Activated T-helper 2 cell treated with anti-CD3 and anti-CD28 coated beads, Interferon-gamma antibody, Interleukin-2, Interleukin-4, amounts not matched to agents 10 μg/mL and 5 μg/mL and 100 μg/mL, durations not matched to agents 14 hours and 24 hours and 36 hours (primary cell): Measurements from ENCODE around the gene FRS3. TPM values are rescaled to one million over a fixed set of nuclear protein-coding genes. Genes with fewer than 3 reads are reported as not detected.

Experiments used
- DNase-seq: peaks from one replicate; pipeline ENCODE4 v3.0.0; 2021; ENCODE audit warnings: low spot score
- H3K27ac Mint-ChIP-seq: one replicate; pipeline ENCODE4 v1.8.0; 2021; ENCODE audit warnings: mixed read lengths
- H3K27me3 Mint-ChIP-seq: one replicate; pipeline ENCODE4 v1.8.0; 2021; ENCODE audit warnings: low read depth, mixed read lengths
- H3K36me3 Mint-ChIP-seq: one replicate; pipeline ENCODE4 v1.8.0; 2021; ENCODE audit warnings: low read depth, mixed read lengths
- H3K4me1 Mint-ChIP-seq: one replicate; pipeline ENCODE4 v1.8.0; 2021; ENCODE audit warnings: low read depth, mixed read lengths
- H3K4me3 Mint-ChIP-seq: one replicate; pipeline ENCODE4 v1.8.0; 2021; ENCODE audit warnings: low read depth, mild to moderate bottlenecking, moderate library complexity, mixed read lengths
- H3K9me3 Mint-ChIP-seq: one replicate; pipeline ENCODE4 v1.8.0; 2021; ENCODE audit warnings: mixed read lengths
- intact Hi-C: fragments of 100-400 bp; cut with micrococcal nuclease; formaldehyde crosslinking; loops from one replicate; pipeline ENCODE4 v1.15.1; 2023
- total RNA-seq: library from RNA; stranded (reverse); gene quantifications from 2 replicates; pipeline ENCODE4 v1.2.3, GENCODE V29; 2022

FRS3 gene
- total RNA-seq, 1 donor from 2014 or later: 5.8 TPM

DNA sequence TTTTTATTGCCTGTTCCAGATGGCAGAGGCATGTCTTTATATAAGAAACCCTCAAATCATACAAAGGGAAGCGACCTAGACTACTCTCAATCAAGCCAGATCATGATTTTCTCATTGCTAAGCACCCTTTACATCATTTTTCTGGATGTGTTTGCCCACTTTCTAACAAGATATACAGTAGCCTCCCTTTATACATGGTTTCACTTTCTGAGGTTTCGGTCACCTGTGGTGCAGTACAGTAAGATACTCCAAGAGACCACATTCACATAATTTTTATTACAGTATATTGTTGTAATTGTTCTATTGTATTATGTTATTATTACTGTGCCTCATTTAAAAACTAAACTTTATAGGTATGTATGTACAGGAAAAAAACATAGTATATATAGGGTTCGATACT, 31.4 kb upstream of the FRS3 start:
- no peak overlapping the region for H3K27ac Mint-ChIP-seq
- no peak overlapping the region for H3K4me3 Mint-ChIP-seq
- H3K36me3 Mint-ChIP-seq: no peaks in the 10 kb centered on the region
- H3K9me3 Mint-ChIP-seq: no peaks in the 10 kb centered on the region
- H3K27me3 Mint-ChIP-seq: no peaks in the 10 kb centered on the region
- DNase-seq: no peak
- H3K4me1 Mint-ChIP-seq: peaks cover 2% of the 10 kb centered on the region
- intact Hi-C loops: no loop called here

DNA sequence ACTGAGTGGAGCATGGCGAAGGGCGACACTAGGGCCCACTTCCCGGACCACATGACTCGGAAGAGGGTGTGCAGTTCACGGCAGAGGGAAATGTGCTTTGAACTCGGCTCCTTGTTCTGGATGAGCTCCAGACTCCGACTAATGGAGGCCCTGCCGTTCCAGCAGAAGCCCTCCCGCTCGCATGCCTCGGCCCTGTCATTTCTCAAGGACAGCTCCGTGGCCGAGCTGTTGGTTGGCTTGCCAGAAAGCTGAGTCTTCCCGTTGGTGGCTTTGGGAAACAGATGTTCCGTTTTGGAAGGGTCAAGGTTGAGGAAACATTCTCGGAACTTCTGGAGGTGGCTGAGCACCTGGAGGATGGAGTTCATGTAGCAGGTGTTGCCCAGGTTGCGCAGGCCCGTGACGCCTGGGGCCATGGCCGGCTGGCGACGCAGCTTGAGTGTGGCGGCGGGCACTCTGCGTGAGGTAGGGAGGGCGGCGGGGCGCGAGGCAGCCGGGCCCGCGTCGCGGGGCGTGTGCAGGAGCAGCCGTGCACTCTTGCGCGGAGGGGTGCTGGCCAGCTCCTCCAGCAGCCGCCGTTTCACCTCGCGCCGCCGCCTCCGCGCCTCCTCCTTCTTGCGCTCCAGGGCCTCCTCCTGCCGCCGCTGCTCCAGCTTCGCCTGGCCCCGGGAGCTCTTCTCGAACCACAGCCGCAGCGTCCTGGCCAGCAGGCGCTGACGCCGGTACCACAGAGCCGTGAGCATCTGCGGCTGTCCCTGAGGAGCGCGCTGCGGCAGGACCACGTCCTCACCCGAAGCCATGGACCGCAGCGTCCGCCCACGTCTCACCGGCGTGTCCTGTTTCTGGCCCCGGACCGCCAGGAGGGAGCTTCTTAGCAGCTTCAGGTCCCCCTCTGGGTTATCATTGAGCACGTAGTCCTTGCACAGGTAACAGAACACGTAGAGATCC, 26.4 kb upstream of the FRS3 start:
- Mint-ChIP-seq H3K27me3 (no peaks in the 10 kb centered on the region), H3K4me1 (no peaks in the 10 kb centered on the region), H3K36me3 (no peaks in the 10 kb centered on the region), H3K4me3 (no peak overlapping the region), H3K27ac (no peak overlapping the region), H3K9me3 (no peaks in the 10 kb centered on the region)
- intact Hi-C loops: no loop called here
- no peak for DNase-seq

DNA sequence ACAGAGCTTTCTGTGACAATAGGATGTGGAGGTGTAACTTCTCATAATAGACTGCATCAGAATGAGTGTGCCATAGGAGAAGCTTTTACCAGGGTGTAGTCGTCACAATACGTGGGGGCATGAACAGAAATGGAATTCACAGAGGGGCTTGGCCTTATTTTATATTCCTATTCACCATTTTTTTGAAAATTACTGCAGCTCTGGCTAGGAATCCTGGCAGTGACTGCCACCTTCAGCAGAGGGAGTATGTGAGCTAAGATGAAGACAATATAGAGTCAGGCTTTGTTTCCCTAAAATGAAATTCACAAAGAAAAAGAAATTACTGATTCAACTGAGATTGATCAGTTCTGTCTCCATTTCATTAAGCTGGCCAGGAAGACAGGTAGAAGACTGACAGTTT, 21.7 kb upstream of the FRS3 start:
- Mint-ChIP-seq H3K4me1 (peaks cover 2% of the 10 kb centered on the region), H3K4me3 (no peak overlapping the region), H3K36me3 (peaks cover 6% of the 10 kb centered on the region), H3K27ac (no peak overlapping the region), H3K27me3 (no peaks in the 10 kb centered on the region), H3K9me3 (no peaks in the 10 kb centered on the region)
- DNase-seq: no peak
- intact Hi-C loops: no loop called here

DNA sequence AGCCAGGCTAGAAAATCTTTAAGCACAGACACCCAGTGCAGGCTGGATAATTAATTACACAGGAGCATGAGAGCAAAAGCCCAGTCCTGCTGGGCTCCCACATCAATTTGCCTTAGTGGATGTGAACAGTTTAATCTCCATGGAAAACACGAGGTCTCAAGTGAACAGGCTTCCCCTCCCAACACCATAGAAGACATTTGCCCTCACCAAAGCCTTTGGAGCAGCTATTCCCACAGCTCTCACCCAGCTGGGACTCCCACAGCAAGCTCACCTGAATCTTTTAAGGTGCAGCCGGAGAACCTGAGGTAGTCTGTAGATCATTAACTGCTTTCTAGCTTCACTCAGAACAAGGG, 19.8 kb upstream of the FRS3 start:
- intact Hi-C loops: no loop called here
- no peak for DNase-seq
- Mint-ChIP-seq H3K27ac (no peak overlapping the region), H3K36me3 (peaks cover 6% of the 10 kb centered on the region), H3K27me3 (no peaks in the 10 kb centered on the region), H3K9me3 (no peaks in the 10 kb centered on the region), H3K4me1 (peaks cover 3% of the 10 kb centered on the region), H3K4me3 (no peak overlapping the region)

DNA sequence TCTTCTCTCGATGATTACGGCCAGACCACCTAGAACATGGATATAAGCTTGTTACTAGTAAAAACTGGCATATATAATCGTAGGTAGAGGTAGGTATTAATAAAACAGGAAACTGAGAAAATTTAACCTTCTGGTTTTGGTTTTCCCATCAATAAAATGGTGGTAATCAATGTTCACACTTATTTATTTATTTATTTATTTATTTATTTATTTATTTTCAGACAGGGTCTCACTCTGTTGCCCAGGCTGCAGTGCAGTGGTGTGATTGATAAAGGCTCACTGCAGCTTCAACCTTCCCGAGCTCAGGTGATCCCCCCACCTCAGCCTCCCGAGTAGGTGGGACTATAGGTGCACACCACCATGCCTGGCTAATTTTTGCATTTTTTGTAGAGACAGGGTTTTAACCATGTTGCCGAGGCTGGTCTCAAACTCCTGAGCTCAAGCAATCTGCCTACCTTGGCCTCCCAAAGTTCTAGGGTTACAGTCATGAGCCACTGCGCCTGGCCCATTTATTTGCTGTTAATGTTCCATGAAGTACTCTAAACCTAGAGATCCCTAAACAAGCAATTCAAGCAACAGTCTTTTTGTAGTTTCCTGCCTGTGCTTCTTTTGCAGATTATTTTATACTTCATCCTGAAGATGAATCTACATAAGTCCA, 19.3 kb upstream of the FRS3 start:
- H3K36me3 Mint-ChIP-seq: peaks cover 6% of the 10 kb centered on the region
- H3K27ac Mint-ChIP-seq: no peak overlapping the region
- no peaks in the 10 kb centered on the region for H3K9me3 Mint-ChIP-seq
- peaks cover 3% of the 10 kb centered on the region for H3K4me1 Mint-ChIP-seq
- no peak overlapping the region for H3K4me3 Mint-ChIP-seq
- H3K27me3 Mint-ChIP-seq: no peaks in the 10 kb centered on the region
- intact Hi-C loops: no loop called here
- no peak for DNase-seq

DNA sequence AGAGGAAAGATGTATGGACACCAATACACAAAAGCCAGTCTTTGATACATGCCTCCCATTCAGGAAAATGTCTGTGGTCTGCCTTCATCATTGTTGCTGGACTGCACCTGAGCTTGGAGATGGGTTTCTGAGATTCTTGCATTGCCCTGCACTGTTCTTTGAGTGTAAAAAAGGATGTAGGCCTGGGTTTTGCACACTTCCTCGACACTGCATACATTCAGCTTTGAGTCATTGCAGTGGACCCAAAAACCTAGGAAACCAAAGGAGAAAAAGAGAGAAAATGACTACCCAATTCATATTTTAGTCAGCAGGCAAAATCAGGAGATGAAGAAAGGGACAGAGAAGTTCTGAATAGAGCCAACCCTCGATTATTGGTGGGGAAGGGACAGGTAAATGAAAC, 16.8 kb upstream of the FRS3 start:
- Mint-ChIP-seq H3K36me3 (peaks cover 21% of the 10 kb centered on the region), H3K4me1 (peaks cover 3% of the 10 kb centered on the region), H3K9me3 (no peaks in the 10 kb centered on the region), H3K27me3 (no peaks in the 10 kb centered on the region), H3K27ac (no peak overlapping the region), H3K4me3 (no peak overlapping the region)
- DNase-seq: no peak
- intact Hi-C loops: no loop called here

DNA sequence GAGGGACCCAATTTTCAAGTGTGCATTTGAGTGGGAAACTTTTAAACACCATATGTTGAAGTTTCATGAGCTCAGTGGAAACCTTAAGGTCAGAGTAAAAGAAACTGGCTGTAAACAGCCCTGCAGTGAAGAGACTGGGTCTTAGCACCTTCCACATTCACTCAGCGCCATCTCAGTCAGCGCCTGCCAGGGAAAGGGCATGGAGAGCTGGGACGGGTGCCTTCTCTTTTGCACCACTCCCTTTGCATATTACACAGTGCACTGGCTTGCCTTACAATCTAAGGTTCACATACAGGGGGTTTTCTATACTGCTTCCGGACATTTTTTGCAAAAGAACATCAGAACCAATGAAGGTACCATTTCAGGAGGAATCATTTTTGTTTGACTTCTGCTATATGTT, 12.3 kb upstream of the FRS3 start:
- no peak for DNase-seq
- Mint-ChIP-seq H3K4me1 (peaks cover 18% of the 10 kb centered on the region), H3K27ac (no peak overlapping the region), H3K9me3 (no peaks in the 10 kb centered on the region), H3K27me3 (no peaks in the 10 kb centered on the region), H3K4me3 (no peak overlapping the region), H3K36me3 (peaks cover 44% of the 10 kb centered on the region)
- intact Hi-C loops: no loop called here

DNA sequence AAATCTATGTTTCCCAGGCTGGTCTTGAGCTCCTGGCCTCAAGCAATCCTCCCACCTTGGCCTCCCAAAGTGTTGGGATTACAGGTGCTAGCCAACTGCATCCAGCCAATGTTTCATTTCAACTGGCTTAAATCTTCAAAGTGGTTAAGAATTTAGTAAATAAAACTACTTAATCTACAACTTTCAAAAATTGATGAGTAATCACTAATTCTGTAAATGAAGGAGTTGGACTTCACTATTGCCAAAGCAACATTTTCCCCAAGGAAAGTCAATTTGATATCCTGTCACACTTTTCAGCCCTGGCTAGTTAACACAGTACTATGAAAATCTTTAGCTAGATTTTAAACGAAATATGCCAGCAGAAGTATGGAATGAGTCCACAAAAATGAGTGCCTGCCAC, 11.6 kb upstream of the FRS3 start:
- intact Hi-C loops: no loop called here
- Mint-ChIP-seq H3K9me3 (no peaks in the 10 kb centered on the region), H3K36me3 (peaks cover 41% of the 10 kb centered on the region), H3K4me3 (no peak overlapping the region), H3K4me1 (peaks cover 15% of the 10 kb centered on the region), H3K27ac (no peak overlapping the region), H3K27me3 (no peaks in the 10 kb centered on the region)
- no peak for DNase-seq

DNA sequence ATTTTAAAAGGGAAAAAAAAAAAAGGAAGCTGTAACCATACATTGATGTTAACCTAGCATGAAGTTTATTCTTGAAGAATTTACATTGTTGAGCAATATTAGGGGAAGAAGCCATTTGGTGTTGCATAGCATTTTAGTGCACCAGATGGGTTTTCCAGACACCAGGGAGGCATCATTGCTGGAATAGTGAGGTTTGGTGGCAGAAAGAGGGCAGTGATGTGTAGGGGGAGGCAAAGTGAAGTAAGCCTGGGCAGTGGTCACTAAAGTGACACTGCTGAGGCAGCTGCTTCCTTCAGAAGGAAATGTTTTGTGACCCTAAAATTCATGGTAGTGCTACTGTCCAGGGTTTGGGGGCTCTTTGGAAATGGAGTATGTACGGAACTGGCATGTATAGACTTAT, 10.3 kb upstream of the FRS3 start:
- Mint-ChIP-seq H3K36me3 (peaks cover 41% of the 10 kb centered on the region), H3K4me3 (no peak overlapping the region), H3K27me3 (no peaks in the 10 kb centered on the region), H3K9me3 (no peaks in the 10 kb centered on the region), H3K4me1 (peaks cover 15% of the 10 kb centered on the region), H3K27ac (no peak overlapping the region)
- no peak for DNase-seq
- intact Hi-C loops: no loop called here

DNA sequence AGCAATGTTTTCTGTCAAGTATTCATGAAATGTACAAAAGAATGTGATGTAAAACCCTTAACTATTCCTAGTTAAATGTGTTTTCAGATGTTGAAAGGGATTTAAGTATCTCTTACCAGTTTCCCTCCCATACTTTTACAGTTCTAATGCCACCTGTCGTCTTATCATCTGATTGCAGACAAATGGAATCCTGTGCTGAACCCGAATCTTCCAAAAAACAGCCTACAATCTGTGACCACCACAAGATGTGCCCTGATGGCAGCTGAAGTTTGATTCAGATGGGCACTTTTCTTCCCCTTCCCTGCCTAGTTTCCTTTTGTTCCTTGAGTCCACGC, 9.7 kb upstream of the FRS3 start:
- Mint-ChIP-seq H3K4me1 (peaks cover 15% of the 10 kb centered on the region), H3K9me3 (no peaks in the 10 kb centered on the region), H3K4me3 (peak overlapping the region; percentile 96), H3K27ac (peak overlapping the region; percentile 55), H3K27me3 (no peaks in the 10 kb centered on the region), H3K36me3 (peaks cover 41% of the 10 kb centered on the region)
- intact Hi-C loops: no loop called here
- DNase-seq: no peak

DNA sequence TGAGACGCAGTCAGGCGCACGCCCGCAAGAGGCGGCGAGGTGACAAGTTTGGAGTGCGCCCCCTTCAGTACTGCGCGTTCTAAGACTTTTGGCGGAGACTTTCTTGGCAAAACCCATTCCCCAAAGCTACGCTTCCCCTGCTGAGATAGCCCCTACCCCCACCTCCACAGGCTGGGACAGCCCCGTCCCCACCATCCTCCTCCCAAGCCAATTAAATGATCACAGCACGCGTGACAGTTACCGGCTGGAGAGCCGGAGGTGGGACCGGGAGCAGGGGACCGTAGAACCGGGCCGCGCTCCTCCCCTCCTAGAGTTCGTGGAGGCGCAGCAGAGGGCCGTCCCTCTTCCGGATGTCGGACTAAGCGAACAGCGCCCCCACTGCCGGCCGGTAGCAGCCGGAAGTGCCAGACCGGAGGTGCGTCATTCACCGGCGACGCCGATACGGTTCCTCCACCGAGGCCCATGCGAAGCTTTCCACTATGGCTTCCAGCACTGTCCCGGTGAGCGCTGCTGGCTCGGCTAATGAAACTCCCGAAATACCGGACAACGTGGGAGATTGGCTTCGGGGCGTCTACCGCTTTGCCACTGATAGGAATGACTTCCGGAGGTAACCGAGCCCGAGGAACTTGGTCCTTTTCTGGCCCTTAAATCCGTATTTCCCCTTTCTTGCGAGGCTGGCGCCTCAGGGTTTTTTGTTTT, 7.7 kb upstream of the FRS3 start, which contains the start of gene TOMM6:
TOMM6 (plus strand) TSS at position 476 of the 699 bp plus-strand sequence; CDS start at position 480, 4 bp downstream.
- DNase-seq: peak; percentile 95
- peak within 1 kb of the TSS; percentile 96 for H3K4me3 Mint-ChIP-seq
- H3K9me3 Mint-ChIP-seq: no peaks in the 10 kb centered on the region
- H3K36me3 Mint-ChIP-seq: peaks cover 34% of the 10 kb centered on the region
- peaks cover 15% of the 10 kb centered on the region for H3K4me1 Mint-ChIP-seq
- H3K27ac Mint-ChIP-seq: peak within 1 kb of the TSS; percentile 97
- H3K27me3 Mint-ChIP-seq: peaks cover 3% of the 10 kb centered on the region
- intact Hi-C loops: loop anchor here (1.0 to 2.0 kb wide), 7 partner anchors 53 to 959 kb away; partner anchors contain the start of genes BYSL, MED20, MRPS10 and TBCC

DNA sequence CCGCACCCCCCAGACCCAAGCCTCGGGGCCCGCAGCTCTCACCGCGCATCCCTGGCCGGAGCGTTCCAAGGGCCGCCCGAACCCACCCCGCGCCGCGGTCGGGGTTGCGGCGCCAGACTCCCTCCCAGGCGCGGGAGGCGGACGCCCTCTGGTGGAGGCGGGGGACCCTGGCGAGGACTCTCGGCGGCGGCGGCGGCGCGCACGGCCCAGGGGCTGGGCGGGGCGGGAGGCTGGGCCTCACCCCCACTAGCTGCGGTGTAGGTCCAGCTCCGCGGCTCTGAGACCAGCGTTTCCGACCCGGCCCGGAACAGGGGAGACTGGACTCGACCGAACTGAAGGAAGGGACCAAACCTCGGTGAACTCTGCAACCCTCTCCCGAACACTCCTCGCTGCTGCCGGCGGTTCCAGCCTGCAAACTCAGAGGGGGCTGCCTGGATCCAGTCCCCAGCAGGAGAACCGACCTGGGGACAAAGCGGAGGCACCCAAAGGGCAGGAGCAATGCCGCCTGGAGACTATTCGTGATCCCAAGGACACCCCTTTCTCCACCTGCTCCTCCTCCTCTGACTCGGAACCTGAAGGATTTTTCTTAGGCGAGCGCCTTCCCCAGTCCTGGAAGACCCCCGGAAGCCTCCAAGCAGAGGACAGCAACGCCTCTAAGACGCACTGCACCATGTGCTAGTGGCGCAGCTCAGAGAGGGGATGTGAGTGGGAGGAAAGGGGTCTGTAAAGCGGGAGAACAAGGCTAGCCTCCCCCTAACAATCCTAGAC, 6.9 kb upstream of the FRS3 start:
- Mint-ChIP-seq H3K27me3 (peaks cover 3% of the 10 kb centered on the region), H3K4me1 (peaks cover 15% of the 10 kb centered on the region), H3K36me3 (peaks cover 28% of the 10 kb centered on the region), H3K4me3 (peak overlapping the region; percentile 96), H3K9me3 (no peaks in the 10 kb centered on the region), H3K27ac (peak overlapping the region; percentile 97)
- intact Hi-C loops: loop anchor here (1.0 to 2.0 kb wide), 8 partner anchors 52 to 960 kb away; partner anchors contain the start of genes BYSL, MED20, MRPS10 and TBCC
- DNase-seq: peak; percentile 86
